HEK293 (cell line): ENCODE data around the gene STARD3.

ENCODE experiments used
- CTCF ChIA-PET: fragments of 350-600 bp; formaldehyde crosslinking; extraction: SDS; loops from one replicate; lab custom pipeline; 2021; ENCODE audit warnings: antibody characterized with exemption; lab: Yijun Ruan, JAX
- POLR2A ChIA-PET: fragments of 300-600 bp; formaldehyde crosslinking; extraction: SDS; loops from one replicate; lab custom pipeline; 2020; ENCODE audit warnings: antibody characterized with exemption, inconsistent platforms; lab: Yijun Ruan, JAX
- H3K27ac ChIP-seq: fragments of 200-500 bp; sonication (Bioruptor generic); 2 replicates; pipeline ENCODE4 v1.5.1; 2014; ENCODE audit warnings: low read depth, low read length, control low read depth, inconsistent platforms; ENCODE audit errors: extremely low read depth
- H3K36me3 ChIP-seq, 2 experiments: fragments of 200-500 bp in 1 of 2; sonication (Bioruptor generic) in 1 of 2; 1 replicate in 1 of 2; 2 replicates in 1 of 2; pipeline ENCODE4 v1.5.1; 2014 to 2017; ENCODE audit warnings: inconsistent platforms in 2 of 2, low read length in 2 of 2; ENCODE audit not compliant: control insufficient read depth in 2 of 2, insufficient read depth in 1 of 2
- H3K4me1 ChIP-seq: fragments of 200-500 bp; sonication (Bioruptor generic); 2 replicates; pipeline ENCODE4 v1.5.1; 2014; ENCODE audit warnings: mild to moderate bottlenecking, low read length, inconsistent platforms; ENCODE audit not compliant: control insufficient read depth, insufficient read depth
- H3K4me3 ChIP-seq: 2 replicates; pipeline ENCODE4 v1.5.1; 2011; ENCODE audit warnings: low read depth, mild to moderate bottlenecking, control low read depth, low read length, moderate library complexity
- H3K9me3 ChIP-seq: fragments of 200-500 bp; sonication (Bioruptor generic); 2 replicates; pipeline ENCODE4 v1.5.1; 2014; ENCODE audit warnings: low read depth, low read length, inconsistent platforms; ENCODE audit not compliant: control insufficient read depth, insufficient read depth
- KLF1 ChIP-seq: fragments of 450-650 bp; formaldehyde crosslinking; IDR thresholded peaks from 2 replicates; pipeline ENCODE4 v1.5.1; 2016; ENCODE audit warnings: missing biosample characterization, missing genetic modification characterization
- KLF7 ChIP-seq: fragments of 450-650 bp; formaldehyde crosslinking; IDR thresholded peaks from 2 replicates; pipeline ENCODE4 v1.5.1; 2016; ENCODE audit warnings: missing biosample characterization, missing genetic modification characterization, borderline replicate concordance
- PRDM1 ChIP-seq: fragments of 450-650 bp; formaldehyde crosslinking; IDR thresholded peaks from 2 replicates; pipeline ENCODE4; 2016; ENCODE audit warnings: missing biosample characterization, missing genetic modification characterization
- ZBTB20 ChIP-seq: fragments of 450-650 bp; formaldehyde crosslinking; IDR thresholded peaks from 2 replicates; pipeline ENCODE4 v1.5.1; 2016; ENCODE audit warnings: missing biosample characterization, missing genetic modification characterization
- ZNF132 ChIP-seq: fragments of 450-650 bp; formaldehyde crosslinking; IDR thresholded peaks from 2 replicates; pipeline ENCODE4 v1.5.1; 2017; ENCODE audit warnings: missing biosample characterization, missing genetic modification characterization, borderline replicate concordance
- ZNF211 ChIP-seq: fragments of 450-650 bp; formaldehyde crosslinking; IDR thresholded peaks from 2 replicates; pipeline ENCODE4 v1.5.1; 2016; ENCODE audit warnings: low read depth, missing biosample characterization, missing genetic modification characterization
- ZNF335 ChIP-seq: fragments of 450-650 bp; formaldehyde crosslinking; conservative IDR thresholded peaks from 2 replicates; pipeline ENCODE4 v1.5.1; 2016; ENCODE audit warnings: missing biosample characterization, missing genetic modification characterization
- ZNF510 ChIP-seq: fragments of 450-650 bp; formaldehyde crosslinking; IDR thresholded peaks from 2 replicates; pipeline ENCODE4 v1.5.1; 2018; ENCODE audit warnings: mild to moderate bottlenecking, missing genetic modification characterization, missing biosample characterization; ENCODE audit not compliant: insufficient replicate concordance
- ZNF549 ChIP-seq: fragments of 450-650 bp; IDR thresholded peaks from 2 replicates; pipeline ENCODE4 v1.5.1; 2018; ENCODE audit warnings: missing biosample characterization, missing genetic modification characterization, mild to moderate bottlenecking, inconsistent platforms, moderate library complexity
- ZNF621 ChIP-seq: fragments of 450-650 bp; formaldehyde crosslinking; IDR thresholded peaks from 2 replicates; pipeline ENCODE4 v1.5.1; 2017; ENCODE audit warnings: missing biosample characterization, missing genetic modification characterization
- ZSCAN23 ChIP-seq: fragments of 450-650 bp; formaldehyde crosslinking; IDR thresholded peaks from 2 replicates; pipeline ENCODE4 v1.5.1; 2016; ENCODE audit warnings: missing biosample characterization, missing genetic modification characterization
- TF ChIP-seq, protein P1 (sequence below): fragments of 450-650 bp; formaldehyde crosslinking; IDR thresholded peaks from 2 replicates; pipeline ENCODE4 v1.5.1; 2016; ENCODE audit warnings: missing biosample characterization, missing genetic modification characterization, borderline replicate concordance
- TF ChIP-seq, protein P2 (sequence below): fragments of 450-650 bp; formaldehyde crosslinking; optimal IDR thresholded peaks from 2 replicates; pipeline ENCODE3; 2016; ENCODE audit warnings: missing biosample characterization, mild to moderate bottlenecking, missing genetic modification characterization
- TF ChIP-seq, protein P3 (sequence below): fragments of 450-650 bp; formaldehyde crosslinking; IDR thresholded peaks from 2 replicates; pipeline ENCODE4 v1.5.1; 2017; ENCODE audit warnings: missing biosample characterization, missing genetic modification characterization

Gene STARD3

DNA sequence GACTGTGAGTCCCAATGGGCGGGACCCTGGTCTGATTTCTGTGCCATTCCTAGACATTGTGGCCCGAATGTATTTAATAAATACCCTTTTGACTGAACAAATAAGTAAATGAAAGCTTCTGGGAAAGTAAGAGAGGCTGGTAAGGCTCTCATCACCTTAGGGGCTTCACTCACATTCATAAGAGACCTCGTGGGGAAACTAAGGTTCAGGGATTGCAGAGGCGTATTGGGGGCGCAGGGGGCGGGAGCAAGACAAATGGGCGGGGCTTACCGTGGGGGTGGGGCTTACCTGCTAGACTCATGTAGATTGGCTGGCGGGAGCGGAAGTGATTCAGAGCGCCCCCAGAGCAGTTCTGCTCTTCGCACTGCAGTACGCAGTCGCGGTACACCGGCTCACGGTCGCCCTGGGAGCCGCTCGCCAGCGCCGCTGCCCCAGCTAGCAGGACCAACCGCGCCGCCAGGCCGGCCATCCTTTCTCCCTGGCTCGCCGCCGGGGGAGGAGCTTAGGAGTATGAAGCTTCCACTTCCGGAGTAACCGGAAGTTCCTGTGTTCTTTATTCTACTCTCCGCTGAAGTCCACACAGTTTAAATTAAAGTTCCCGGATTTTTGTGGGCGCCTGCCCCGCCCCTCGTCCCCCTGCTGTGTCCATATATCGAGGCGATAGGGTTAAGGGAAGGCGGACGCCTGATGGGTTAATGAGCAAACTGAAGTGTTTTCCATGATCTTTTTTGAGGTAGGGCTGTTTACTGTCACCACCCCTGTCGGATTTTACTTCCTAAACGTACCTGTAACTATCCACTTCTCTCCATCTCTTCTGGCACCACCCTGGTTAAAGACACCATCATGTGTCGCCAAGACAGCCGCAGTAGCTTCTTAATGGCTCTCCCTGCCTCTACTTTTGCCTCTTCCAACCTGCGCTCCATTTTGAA lies 50.9 kb downstream of the STARD3 start, which contains the start of gene PGAP3 (continued):
- TF ChIP-seq, protein P1, sequence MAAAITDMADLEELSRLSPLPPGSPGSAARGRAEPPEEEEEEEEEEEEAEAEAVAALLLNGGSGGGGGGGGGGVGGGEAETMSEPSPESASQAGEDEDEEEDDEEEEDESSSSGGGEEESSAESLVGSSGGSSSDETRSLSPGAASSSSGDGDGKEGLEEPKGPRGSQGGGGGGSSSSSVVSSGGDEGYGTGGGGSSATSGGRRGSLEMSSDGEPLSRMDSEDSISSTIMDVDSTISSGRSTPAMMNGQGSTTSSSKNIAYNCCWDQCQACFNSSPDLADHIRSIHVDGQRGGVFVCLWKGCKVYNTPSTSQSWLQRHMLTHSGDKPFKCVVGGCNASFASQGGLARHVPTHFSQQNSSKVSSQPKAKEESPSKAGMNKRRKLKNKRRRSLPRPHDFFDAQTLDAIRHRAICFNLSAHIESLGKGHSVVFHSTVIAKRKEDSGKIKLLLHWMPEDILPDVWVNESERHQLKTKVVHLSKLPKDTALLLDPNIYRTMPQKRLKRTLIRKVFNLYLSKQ = no peak
- TF ChIP-seq ZSCAN23 (no peak), KLF7 (tag by site-specific recombination) (0 out of 2 replicates have a peak, but pooled peaks have one; percentile 48), ZNF621 (tag by site-specific recombination) (no peak), KLF1 (no peak), ZNF549 (no peak), ZNF510 (tag by site-specific recombination) (no peak)

DNA sequence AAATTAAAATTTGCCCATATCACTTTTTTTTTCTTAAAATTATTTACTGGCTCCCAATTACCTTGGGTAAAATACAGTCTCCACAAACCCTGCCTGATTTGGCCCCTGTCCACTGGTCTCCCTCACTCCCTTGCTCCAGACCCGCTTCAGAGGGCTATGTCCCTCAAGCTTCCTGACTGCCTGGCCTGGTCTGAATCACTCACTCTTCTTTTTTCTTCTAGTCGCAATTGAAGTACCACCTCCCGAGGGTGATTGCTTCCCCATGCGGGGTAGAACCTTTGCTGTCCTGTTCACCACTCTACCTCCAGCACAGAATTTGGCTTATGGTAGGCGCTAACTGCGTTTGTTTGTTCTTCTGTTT lies 51.5 kb downstream of the STARD3 start:
- ChIA-PET CTCF (interaction anchor here (0.7 to 3.2 kb wide), 9 partner anchors 11 to 338 kb away, joined by 3 to 11 read pairs (median 4); partner anchors contain the start of gene ERBB2), POLR2A (interaction anchor here (0.7 to 4.1 kb wide), 19 partner anchors 9 to 463 kb away, joined by 3 to 42 read pairs (median 4); partner anchors contain the start of genes ERBB2, MIEN1, PSMD3 and STAC2)
- H3K4me3 ChIP-seq = peak overlapping the region; percentile 81
- H3K4me1 ChIP-seq = 0 out of 2 replicates have a peak, but pooled peaks cover 7% of the 10 kb centered on the region
- TF ChIP-seq ZBTB20 (tag by site-specific recombination) (0 out of 2 replicates have a peak, but pooled peaks have one; percentile 14), ZNF335 (peak; percentile 70)
- TF ChIP-seq, protein P2, sequence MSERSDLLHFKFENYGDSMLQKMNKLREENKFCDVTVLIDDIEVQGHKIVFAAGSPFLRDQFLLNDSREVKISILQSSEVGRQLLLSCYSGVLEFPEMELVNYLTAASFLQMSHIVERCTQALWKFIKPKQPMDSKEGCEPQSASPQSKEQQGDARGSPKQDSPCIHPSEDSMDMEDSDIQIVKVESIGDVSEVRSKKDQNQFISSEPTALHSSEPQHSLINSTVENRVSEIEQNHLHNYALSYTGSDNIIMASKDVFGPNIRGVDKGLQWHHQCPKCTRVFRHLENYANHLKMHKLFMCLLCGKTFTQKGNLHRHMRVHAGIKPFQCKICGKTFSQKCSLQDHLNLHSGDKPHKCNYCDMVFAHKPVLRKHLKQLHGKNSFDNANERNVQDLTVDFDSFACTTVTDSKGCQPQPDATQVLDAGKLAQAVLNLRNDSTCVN (tag by site-specific recombination) = no peak
- H3K9me3 ChIP-seq = no peaks in the 10 kb centered on the region
- H3K27ac ChIP-seq = peak overlapping the region; percentile 97
- H3K36me3 ChIP-seq = peaks cover 0 to 3% of the 10 kb centered on the region in 2 experiments; a peak in 2 of 3 replicates

DNA sequence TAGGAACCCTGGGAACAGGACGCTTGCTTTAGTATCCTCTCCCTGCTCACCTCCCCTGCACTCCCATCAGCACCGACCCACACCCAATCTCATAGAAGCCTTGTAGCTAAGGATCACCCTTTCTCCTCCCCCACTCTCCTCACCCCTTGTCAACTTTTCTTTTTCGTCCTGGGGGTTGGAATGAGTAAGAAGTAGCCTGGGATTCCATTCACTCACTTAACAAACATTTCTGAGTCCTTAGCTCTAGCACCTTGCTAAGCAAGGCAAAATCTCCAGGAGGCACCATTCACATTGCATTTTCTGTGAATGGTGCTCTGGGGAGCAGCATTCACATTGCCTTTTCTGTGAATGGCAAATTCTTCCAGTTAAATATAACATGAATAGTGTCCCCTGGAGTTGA lies 52.0 kb downstream of the STARD3 start:
- Histone ChIP-seq H3K27ac (peak overlapping the region; percentile 97; the same call in 1 of the 2 replicates), H3K4me3 (peak overlapping the region; percentile 81), H3K36me3 (peaks cover 0 to 3% of the 10 kb centered on the region in 2 experiments; a peak in 2 of 3 replicates), H3K9me3 (no peaks in the 10 kb centered on the region), H3K4me1 (0 out of 2 replicates have a peak, but pooled peaks cover 7% of the 10 kb centered on the region)
- CTCF ChIA-PET = interaction anchor here (0.7 to 3.2 kb wide), 8 partner anchors 11 to 338 kb away, joined by 3 to 11 read pairs (median 4); partner anchors contain the start of genes ERBB2 and MIEN1
- POLR2A ChIA-PET = interaction anchor here (1.5 to 4.1 kb wide), 2 partner anchors 11 to 67 kb away, joined by 5 to 42 read pairs; partner anchors contain the start of gene ERBB2
- peak; percentile 24; the same call in 1 of the 2 replicates for TF ChIP-seq PRDM1 (tag by site-specific recombination)
- no peak for TF ChIP-seq ZNF132 (tag by site-specific recombination)
- TF ChIP-seq, protein P3, sequence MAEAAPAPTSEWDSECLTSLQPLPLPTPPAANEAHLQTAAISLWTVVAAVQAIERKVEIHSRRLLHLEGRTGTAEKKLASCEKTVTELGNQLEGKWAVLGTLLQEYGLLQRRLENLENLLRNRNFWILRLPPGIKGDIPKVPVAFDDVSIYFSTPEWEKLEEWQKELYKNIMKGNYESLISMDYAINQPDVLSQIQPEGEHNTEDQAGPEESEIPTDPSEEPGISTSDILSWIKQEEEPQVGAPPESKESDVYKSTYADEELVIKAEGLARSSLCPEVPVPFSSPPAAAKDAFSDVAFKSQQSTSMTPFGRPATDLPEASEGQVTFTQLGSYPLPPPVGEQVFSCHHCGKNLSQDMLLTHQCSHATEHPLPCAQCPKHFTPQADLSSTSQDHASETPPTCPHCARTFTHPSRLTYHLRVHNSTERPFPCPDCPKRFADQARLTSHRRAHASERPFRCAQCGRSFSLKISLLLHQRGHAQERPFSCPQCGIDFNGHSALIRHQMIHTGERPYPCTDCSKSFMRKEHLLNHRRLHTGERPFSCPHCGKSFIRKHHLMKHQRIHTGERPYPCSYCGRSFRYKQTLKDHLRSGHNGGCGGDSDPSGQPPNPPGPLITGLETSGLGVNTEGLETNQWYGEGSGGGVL = peak; percentile 23; the same call in 1 of the 2 replicates
- no peak for TF ChIP-seq ZNF211
